Thymus (tissue), 11 donors: ENCODE measurements around the gene C16orf89. TPM values are rescaled to one million over a fixed set of nuclear protein-coding genes. Genes with fewer than 3 reads are reported as not detected.
"Not testable (repeated sequence)": the region's sequence is repeated elsewhere in the genome, so short reads cannot be mapped to it uniquely, and the experiment has no call there.

Source experiments
- DNase-seq, 9 donors: peaks; one replicate each; pipeline ENCODE4 v3.0.0-alpha.2; 2013; ENCODE audit warnings: low spot score in 9 of 9, low read depth in 6 of 9, missing footprints in 1 of 9
- H3K27ac ChIP-seq, 2 donors: one replicate each; pipeline ENCODE4 v1.5.1; 2013; ENCODE audit warnings: control low read depth in 1 of 2, low read depth in 1 of 2, low read length in 1 of 2, mild to moderate bottlenecking in 1 of 2, moderate library complexity in 1 of 2
- H3K27me3 ChIP-seq, 2 donors: one replicate each; pipeline ENCODE4 v1.5.1; 2013; ENCODE audit warnings: low read length in 1 of 2; ENCODE audit not compliant: control insufficient read depth in 2 of 2, insufficient read depth in 1 of 2
- H3K36me3 ChIP-seq, 2 donors: one replicate each; pipeline ENCODE4 v1.5.1; 2013; ENCODE audit warnings: low read length in 1 of 2, mild to moderate bottlenecking in 1 of 2, moderate library complexity in 1 of 2; ENCODE audit not compliant: control insufficient read depth in 2 of 2, insufficient read depth in 2 of 2
- H3K4me1 ChIP-seq, 2 donors: one replicate each; pipeline ENCODE4 v1.5.1; 2013; ENCODE audit warnings: low read length in 2 of 2; ENCODE audit not compliant: control insufficient read depth in 2 of 2, insufficient read depth in 2 of 2
- H3K4me3 ChIP-seq, 2 donors: one replicate each; pipeline ENCODE4 v1.5.1; 2013; ENCODE audit warnings: low read length in 2 of 2, control low read depth in 1 of 2, mild to moderate bottlenecking in 1 of 2
- H3K9me3 ChIP-seq, 2 donors: one replicate each; pipeline ENCODE4 v1.5.1; 2013; ENCODE audit warnings: low read length in 1 of 2, mild to moderate bottlenecking in 1 of 2; ENCODE audit not compliant: control insufficient read depth in 2 of 2, insufficient read depth in 1 of 2
- WGBS: extraction: QIAGEN DNeasy Blood & Tissue Kit; methylation state at CpG from one replicate; pipeline ENCODE4 v1.1.7; 2013; 5-methylcytosine and 5-hydroxymethylcytosine counted together
- polyA plus RNA-seq: library from polyadenylated mRNA; stranded (reverse); fragments of 200-250 nt; gene quantifications from one replicate; pipeline ENCODE4 v1.2.3, GENCODE V29; 2013
- total RNA-seq: library from RNA; stranded (reverse); fragments of 120-200 nt; gene quantifications from one replicate; pipeline ENCODE4 v1.2.4, GENCODE V29; 2013
- donor health status: healthy.

The C16orf89 gene
- total and polyA plus RNA-seq, 2 donors, result 0.71 to 1.4 TPM

- Histone ChIP-seq H3K9me3 (peaks cover 0 to 4% of the 10 kb centered on the region in 2 donors), H3K27ac (no peak overlapping the region), H3K27me3 (no peaks in the 10 kb centered on the region), H3K4me3 (no peak overlapping the region), H3K36me3 (no peaks in the 10 kb centered on the region), H3K4me1 (peaks cover 0 to 9% of the 10 kb centered on the region in 2 donors)
- 91% methylated on average over 7 of the region's 7 CpGs for WGBS
- no peak for DNase-seq
Observed at GRCh38 chr16:5058476-5058875, 7.3 kb downstream of the C16orf89 start.

GRCh38 chr16:5056352-5056751 lies 9.4 kb downstream of the C16orf89 start:
- no peak overlapping the region for H3K4me3 ChIP-seq
- WGBS, result 11% methylated on average over 11 of the region's 11 CpGs
- peaks cover 0 to 4% of the 10 kb centered on the region in 2 donors for H3K9me3 ChIP-seq
- H3K27ac ChIP-seq, result no peak overlapping the region
- peak in 6 of 9 donors; percentile 11 to 75 (median 52) for DNase-seq
- H3K4me1 ChIP-seq, result peaks cover 0 to 9% of the 10 kb centered on the region in 2 donors
- no peaks in the 10 kb centered on the region for H3K36me3 ChIP-seq
- no peaks in the 10 kb centered on the region for H3K27me3 ChIP-seq

GRCh38 chr16:5054876-5055865 lies 10.6 kb downstream of the C16orf89 start:
- Histone ChIP-seq H3K4me3 (no peak overlapping the region), H3K9me3 (peaks cover 0 to 4% of the 10 kb centered on the region in 2 donors), H3K27ac (no peak overlapping the region), H3K27me3 (no peaks in the 10 kb centered on the region), H3K4me1 (peaks cover 0 to 8% of the 10 kb centered on the region in 2 donors), H3K36me3 (no peaks in the 10 kb centered on the region)
- DNase-seq, result no peak
- 96% methylated on average over 16 of the region's 16 CpGs for WGBS

DNA sequence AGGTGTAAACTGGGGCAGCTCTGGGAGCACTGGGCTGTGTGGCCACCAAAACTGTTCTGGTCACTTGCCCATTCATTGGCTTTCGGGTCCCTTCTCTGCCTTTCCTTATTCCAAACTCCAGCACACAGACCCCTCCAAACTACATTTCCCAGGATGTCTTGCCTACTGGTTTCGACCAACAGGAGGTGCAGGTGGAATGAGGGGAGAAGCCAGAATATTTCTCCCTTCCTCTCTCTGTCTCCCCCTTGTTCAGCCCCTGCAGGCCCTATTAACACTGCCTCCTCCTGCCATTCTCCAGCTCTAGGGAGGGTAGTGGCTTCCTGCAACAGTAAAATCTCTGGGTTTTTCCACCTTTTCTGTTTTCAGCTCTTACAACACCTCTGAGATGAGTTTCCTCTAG lies 18.8 kb downstream of the C16orf89 start:
- Histone ChIP-seq H3K27ac (no peak overlapping the region), H3K27me3 (no peaks in the 10 kb centered on the region), H3K9me3 (no peaks in the 10 kb centered on the region), H3K36me3 (no peaks in the 10 kb centered on the region), H3K4me1 (no peaks in the 10 kb centered on the region), H3K4me3 (no peak overlapping the region)
- DNase-seq, result no peak
- WGBS, result 89% methylated on average over 2 of the region's 2 CpGs

GRCh38 chr16:5045499-5046115 lies 20.1 kb downstream of the C16orf89 start:
- Histone ChIP-seq H3K4me3 (no peak overlapping the region), H3K36me3 (no peaks in the 10 kb centered on the region), H3K27me3 (peaks cover 0 to under 1% of the 10 kb centered on the region in 2 donors), H3K9me3 (no peaks in the 10 kb centered on the region), H3K27ac (no peak overlapping the region), H3K4me1 (no peaks in the 10 kb centered on the region)
- 97% methylated on average over 10 of the region's 10 CpGs for WGBS
- DNase-seq, result no peak

- H3K4me1 ChIP-seq, H3K27ac ChIP-seq, H3K9me3 ChIP-seq, H3K4me3 ChIP-seq, H3K36me3 ChIP-seq, DNase-seq, H3K27me3 ChIP-seq: not testable (repeated sequence)
- WGBS, result 97% methylated on average over 11 of the region's 11 CpGs
Observed at GRCh38 chr16:5044581-5044980, 21.2 kb downstream of the C16orf89 start.

DNA sequence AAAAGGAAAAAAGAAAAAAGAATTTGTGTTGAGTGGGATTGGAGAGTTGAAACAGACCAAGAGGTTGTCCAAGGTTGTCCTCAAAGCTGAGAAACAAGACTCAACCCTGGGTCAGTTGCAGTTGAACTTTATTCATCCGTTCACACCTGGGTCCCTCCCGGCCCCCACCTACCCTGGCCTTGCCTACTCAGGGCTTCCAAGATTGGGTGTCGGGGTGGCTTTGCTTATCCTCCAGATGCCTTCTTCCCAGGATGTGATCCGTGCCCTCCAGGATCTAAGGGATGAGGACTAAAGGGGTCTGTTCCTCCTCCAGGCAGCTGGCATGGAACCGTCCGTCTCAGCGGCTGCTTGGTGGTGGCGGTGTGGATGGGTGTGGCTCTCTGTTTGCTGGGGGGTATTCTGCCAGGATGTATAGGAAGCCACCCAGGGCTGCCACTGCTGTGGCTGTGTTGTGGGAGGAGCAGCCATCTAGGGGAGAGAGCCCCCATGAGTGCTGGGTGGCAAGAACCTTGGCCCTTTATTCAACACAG lies 21.7 kb downstream of the C16orf89 start:
- Histone ChIP-seq H3K36me3 (no peaks in the 10 kb centered on the region), H3K4me3 (no peak overlapping the region), H3K9me3 (no peaks in the 10 kb centered on the region), H3K4me1 (no peaks in the 10 kb centered on the region), H3K27ac (no peak overlapping the region), H3K27me3 (peaks cover 0 to 2% of the 10 kb centered on the region in 2 donors)
- WGBS, result 96% methylated on average over 8 of the region's 8 CpGs
- DNase-seq, result no peak

DNA sequence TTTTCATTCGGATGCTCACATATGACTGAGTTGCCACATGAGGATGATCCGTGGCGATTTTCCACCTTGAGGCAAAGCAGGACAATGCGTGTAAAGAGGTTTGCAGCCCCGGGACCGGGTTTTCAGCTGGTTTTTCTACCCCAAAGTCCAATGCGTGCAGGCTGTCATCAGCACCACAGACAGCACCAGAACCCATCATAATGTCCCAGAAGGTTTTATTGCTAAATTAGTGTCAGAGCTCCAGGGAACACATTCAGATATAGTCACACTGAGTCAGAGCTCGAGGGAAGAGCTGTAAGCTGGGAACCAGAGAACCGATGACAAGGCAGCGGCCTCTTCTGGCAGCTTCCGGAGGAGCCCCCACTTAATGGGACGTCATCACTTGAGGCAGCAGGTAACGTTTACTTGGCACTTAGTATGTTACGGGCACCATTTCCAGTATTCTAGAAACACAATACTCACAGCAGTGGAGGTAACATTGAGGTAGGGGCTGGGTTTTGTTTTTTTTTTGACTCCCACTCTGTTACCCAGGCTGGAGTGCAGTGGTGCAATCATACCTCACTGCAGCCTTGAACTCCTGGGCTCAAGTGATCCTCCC lies 23.1 kb downstream of the C16orf89 start:
- Histone ChIP-seq H3K27ac (no peak overlapping the region), H3K27me3 (peaks cover 0 to 2% of the 10 kb centered on the region in 2 donors), H3K4me1 (no peaks in the 10 kb centered on the region), H3K4me3 (no peak overlapping the region), H3K9me3 (no peaks in the 10 kb centered on the region), H3K36me3 (no peaks in the 10 kb centered on the region)
- WGBS, result 89% methylated on average over 14 of the region's 14 CpGs
- DNase-seq, result no peak
